Upper lobe of left lung (tissue), 6 donors: Measurements from ENCODE around the gene SH3PXD2A. TPM values are rescaled to one million over a fixed set of nuclear protein-coding genes. Genes with fewer than 3 reads are reported as not detected.

ENCODE experiments used
- ATAC-seq, 2 donors: fragments of 200-7000 bp; cut with Tn5 transposase; one replicate each; pipeline ENCODE4 v1.9.1; 2022; ENCODE audit warnings: mild to moderate bottlenecking in 2 of 2, moderate library complexity in 2 of 2; ENCODE audit not compliant: low FRiP score in 2 of 2
- DNase-seq, 2 donors: peaks; one replicate each; pipeline ENCODE4 v3.0.0-alpha.2; 2019 to 2020
- H3K27ac ChIP-seq, 4 donors: fragments of 200-600 bp; sonication (generic); one replicate each; pipeline ENCODE4 v1.5.1; 2016 to 2019
- H3K27me3 ChIP-seq, 4 donors: fragments of 200-600 bp; sonication (generic); one replicate each; pipeline ENCODE4 v1.5.1; 2017 to 2019
- H3K36me3 ChIP-seq, 4 donors: fragments of 200-600 bp; sonication (generic); one replicate each; pipeline ENCODE4 v1.5.1; 2016 to 2019
- H3K4me1 ChIP-seq, 4 donors: fragments of 200-600 bp; sonication (generic); one replicate each; pipeline ENCODE4 v1.5.1; 2018 to 2019
- H3K4me3 ChIP-seq, 4 donors: fragments of 200-600 bp; sonication (generic); one replicate each; pipeline ENCODE4 v1.5.1; 2017 to 2019; ENCODE audit warnings: mild to moderate bottlenecking in 2 of 4, moderate library complexity in 1 of 4
- H3K9me3 ChIP-seq, 4 donors: fragments of 200-600 bp; sonication (generic); one replicate each; pipeline ENCODE4 v1.5.1; 2018 to 2019
- CTCF ChIP-seq, 6 experiments: fragments of 450-650 bp in 4 of 6; fragments of 200-600 bp in 2 of 6; sonication (generic) in 2 of 6; IDR thresholded peaks; one replicate each; pipeline ENCODE4 v1.5.1; 2016 to 2019; ENCODE audit warnings: antibody characterized with exemption in 6 of 6
- EP300 ChIP-seq, 4 donors: sonication (generic); formaldehyde crosslinking; IDR thresholded peaks; one replicate each; pipeline ENCODE4 v1.5.1; 2017; ENCODE audit warnings: antibody characterized with exemption in 4 of 4, control low read depth in 2 of 4
- POLR2A ChIP-seq, 4 donors: fragments of 450-650 bp; IDR thresholded peaks; one replicate each; pipeline ENCODE4 v1.5.1; 2016 to 2017; ENCODE audit warnings: antibody characterized with exemption in 4 of 4, mild to moderate bottlenecking in 2 of 4
- POLR2AphosphoS5 ChIP-seq, 2 donors: sonication (generic); formaldehyde crosslinking; IDR thresholded peaks; one replicate each; pipeline ENCODE4 v1.5.1; 2017; ENCODE audit warnings: antibody characterized with exemption in 2 of 2
- WGBS, 2 donors: methylation state at CpG; one replicate each; pipeline ENCODE4 v1.1.5; 2017 to 2018; 5-methylcytosine and 5-hydroxymethylcytosine counted together
- total RNA-seq, 6 donors: library from RNA; depleted of rRNA in 4 of 6; stranded (reverse); fragments of >200 nt in 4 of 6; gene quantifications; one replicate each; pipeline versions ENCODE4 v1.1.0 to v1.2.1, GENCODE V29; 2016 to 2021
- donor health status: DM: no; HTN: no; CAD: no; lungs with moderate emphysema.
- donor health status: DM: no; HTN: yes; CAD: no; lungs with severe emphysema.

SH3PXD2A gene
- total RNA-seq, 6 donors from 2014 or later, result 19.6 to 42.2 (median 30.8) TPM

GRCh38 chr10:103638948-103639347 is 216.4 kb downstream of the SH3PXD2A start:
- peak overlapping the region in 1 of 4 donors; percentile 14 for H3K27ac ChIP-seq
- H3K36me3 ChIP-seq, result peaks cover 0 to 2% (median 0%) of the 10 kb centered on the region in 4 donors
- DNase-seq (no peak), ATAC-seq (no peak)
- H3K27me3 ChIP-seq, result no peaks in the 10 kb centered on the region
- no peaks in the 10 kb centered on the region for H3K9me3 ChIP-seq
- 85 to 90% methylated on average over 8 of the region's 8 CpGs for WGBS, 2 donors
- TF ChIP-seq CTCF (IDR thresholded peaks at IDR 0.05) (no peak), EP300 (IDR thresholded peaks at IDR 0.05) (no peak), POLR2A (IDR thresholded peaks at IDR 0.05) (no peak), POLR2AphosphoS5 (IDR thresholded peaks at IDR 0.05) (no peak)
- no peak overlapping the region for H3K4me3 ChIP-seq
- peaks cover 5 to 28% (median 16%) of the 10 kb centered on the region in 4 donors for H3K4me1 ChIP-seq

GRCh38 chr10:103637927-103638557 is 217.3 kb downstream of the SH3PXD2A start:
- DNase-seq, result peak in 1 of 2 donors; percentile 72
- Histone ChIP-seq H3K27ac (peak overlapping the region; percentile 6 to 71 (median 32)), H3K4me3 (no peak overlapping the region), H3K27me3 (no peaks in the 10 kb centered on the region), H3K4me1 (peaks cover 5 to 28% (median 16%) of the 10 kb centered on the region in 4 donors), H3K9me3 (no peaks in the 10 kb centered on the region), H3K36me3 (peaks cover 0 to 6% (median 0%) of the 10 kb centered on the region in 4 donors)
- TF ChIP-seq EP300 (IDR thresholded peaks at IDR 0.05) (no peak), POLR2AphosphoS5 (IDR thresholded peaks at IDR 0.05) (peak; percentile 11 to 34)
- peak; percentile 21 to 76 for ATAC-seq
- 67 to 88% methylated on average over 10 to 19 of the region's 19 CpGs for WGBS, 2 donors

GRCh38 chr10:103637011-103637410 is 218.4 kb downstream of the SH3PXD2A start:
- no peak overlapping the region for H3K4me3 ChIP-seq
- H3K27ac ChIP-seq, result peak overlapping the region in 2 of 4 donors; percentile 6 to 71
- H3K27me3 ChIP-seq, result no peaks in the 10 kb centered on the region
- H3K36me3 ChIP-seq, result peaks cover 0 to 9% (median 3%) of the 10 kb centered on the region in 4 donors
- TF ChIP-seq POLR2AphosphoS5 (IDR thresholded peaks at IDR 0.05) (no peak), CTCF (IDR thresholded peaks at IDR 0.05) (no peak), EP300 (IDR thresholded peaks at IDR 0.05) (no peak), POLR2A (IDR thresholded peaks at IDR 0.05) (no peak)
- no peaks in the 10 kb centered on the region for H3K9me3 ChIP-seq
- 78 to 94% methylated on average over 10 of the region's 10 CpGs for WGBS, 2 donors
- H3K4me1 ChIP-seq, result peaks cover 5 to 28% (median 16%) of the 10 kb centered on the region in 4 donors
- DNase-seq (no peak), ATAC-seq (no peak)

GRCh38 chr10:103636492-103636891 is 218.9 kb downstream of the SH3PXD2A start:
- ATAC-seq (no peak), DNase-seq (no peak)
- WGBS, 2 donors, result 73 to 83% methylated on average over 5 of the region's 5 CpGs
- TF ChIP-seq CTCF (IDR thresholded peaks at IDR 0.05) (no peak), POLR2A (IDR thresholded peaks at IDR 0.05) (no peak), EP300 (IDR thresholded peaks at IDR 0.05) (no peak), POLR2AphosphoS5 (IDR thresholded peaks at IDR 0.05) (no peak)
- Histone ChIP-seq H3K27me3 (no peaks in the 10 kb centered on the region), H3K36me3 (peaks cover 0 to 15% (median 4%) of the 10 kb centered on the region in 4 donors), H3K27ac (peak overlapping the region in 1 of 4 donors; percentile 71), H3K4me3 (no peak overlapping the region), H3K9me3 (no peaks in the 10 kb centered on the region), H3K4me1 (peaks cover 2 to 27% (median 16%) of the 10 kb centered on the region in 4 donors)

GRCh38 chr10:103635580-103635979 is 219.8 kb downstream of the SH3PXD2A start:
- H3K27me3 ChIP-seq, result no peaks in the 10 kb centered on the region
- H3K4me3 ChIP-seq, result no peak overlapping the region
- TF ChIP-seq CTCF (IDR thresholded peaks at IDR 0.05) (no peak), POLR2A (IDR thresholded peaks at IDR 0.05) (no peak), POLR2AphosphoS5 (IDR thresholded peaks at IDR 0.05) (no peak), EP300 (IDR thresholded peaks at IDR 0.05) (no peak)
- DNase-seq (no peak), ATAC-seq (no peak)
- H3K4me1 ChIP-seq, result peaks cover 0 to 23% (median 13%) of the 10 kb centered on the region in 4 donors
- no peaks in the 10 kb centered on the region for H3K9me3 ChIP-seq
- H3K27ac ChIP-seq, result no peak overlapping the region
- peaks cover 0 to 15% (median 5%) of the 10 kb centered on the region in 4 donors for H3K36me3 ChIP-seq
- WGBS, 2 donors, result 47 to 75% methylated on average over 2 to 4 of the region's 5 CpGs
